Tibial nerve (tissue), 4 donors: ENCODE data around the gene NCBP2L. TPM values are rescaled to one million over a fixed set of nuclear protein-coding genes. Genes with fewer than 3 reads are reported as not detected.

Source experiments
- DNase-seq, 2 donors: peaks; one replicate each; pipeline ENCODE4 v3.0.0-alpha.2; 2019; ENCODE audit warnings: low spot score in 2 of 2
- H3K27ac ChIP-seq, 4 donors: fragments of 200-600 bp; sonication (generic) in 3 of 4; one replicate each; pipeline ENCODE4 v1.5.1; 2017 to 2019; ENCODE audit warnings: mild to moderate bottlenecking in 1 of 4
- H3K27me3 ChIP-seq, 2 donors: fragments of 200-600 bp; sonication (generic) in 1 of 2; one replicate each; pipeline versions ENCODE4 v1.5.1 to v1.6.0; 2017 to 2019
- H3K36me3 ChIP-seq, 3 donors: fragments of 200-600 bp; sonication (generic); one replicate each; pipeline ENCODE4 v1.5.1; 2018 to 2019
- H3K4me1 ChIP-seq, 4 donors: fragments of 200-600 bp; sonication (generic) in 3 of 4; one replicate each; pipeline ENCODE4 v1.5.1; 2017 to 2019
- H3K4me3 ChIP-seq, 4 donors: fragments of 200-600 bp; sonication (generic) in 3 of 4; one replicate each; pipeline ENCODE4 v1.5.1; 2017 to 2019; ENCODE audit warnings: mild to moderate bottlenecking in 1 of 4, moderate library complexity in 1 of 4
- H3K9me3 ChIP-seq, 4 donors: fragments of 200-600 bp; sonication (generic) in 3 of 4; one replicate each; pipeline ENCODE4 v1.5.1; 2017 to 2019
- CTCF ChIP-seq, 5 experiments: fragments of 200-600 bp in 3 of 5; fragments of 450-650 bp in 2 of 5; sonication (generic) in 3 of 5; IDR thresholded peaks; one replicate each; pipeline ENCODE4 v1.5.1; 2016 to 2019; ENCODE audit warnings: antibody characterized with exemption in 5 of 5, mild to moderate bottlenecking in 3 of 5, moderate library complexity in 2 of 5
- EP300 ChIP-seq, 2 donors: sonication (generic); formaldehyde crosslinking; IDR thresholded peaks; one replicate each; pipeline ENCODE4 v1.6.1; 2017; ENCODE audit warnings: antibody characterized with exemption in 2 of 2, mild to moderate bottlenecking in 1 of 2
- POLR2A ChIP-seq, 2 donors: fragments of 450-650 bp; IDR thresholded peaks; one replicate each; pipeline ENCODE4 v1.6.1; 2017; ENCODE audit warnings: antibody characterized with exemption in 2 of 2, mild to moderate bottlenecking in 2 of 2, moderate library complexity in 2 of 2
- WGBS, 2 donors: methylation state at CpG; one replicate each; pipeline ENCODE4 v1.1.5; 2018; 5-methylcytosine and 5-hydroxymethylcytosine counted together
- total RNA-seq, 4 donors: library from RNA; depleted of rRNA; stranded (reverse); fragments of >200 nt; gene quantifications; one replicate each; pipeline ENCODE4 v1.1.0, GENCODE V29; 2016

Gene NCBP2L
- total RNA-seq, 4 donors from 2014 or later: not detected

GRCh38 chrX:107755721-107756120 is 21.8 kb upstream of the NCBP2L start:
- H3K36me3 ChIP-seq: no peaks in the 10 kb centered on the region
- TF ChIP-seq EP300 (IDR thresholded peaks at IDR 0.05): peak in 1 of 2 donors; percentile 21
- TF ChIP-seq CTCF (IDR thresholded peaks at IDR 0.05): no peak
- no peak overlapping the region for H3K4me3 ChIP-seq
- H3K9me3 ChIP-seq: no peaks in the 10 kb centered on the region
- peaks cover 0 to 39% (median 0%) of the 10 kb centered on the region in 4 donors for H3K4me1 ChIP-seq
- H3K27me3 ChIP-seq: peaks cover 0 to 6% of the 10 kb centered on the region in 2 donors
- peak overlapping the region in 1 of 4 donors; percentile 44 for H3K27ac ChIP-seq
- WGBS, 2 donors: 60 to 61% methylated on average over 3 of the region's 3 CpGs
- no peak for DNase-seq

- Histone ChIP-seq H3K4me1 (peaks cover 0 to 13% (median 0%) of the 10 kb centered on the region in 4 donors), H3K27me3 (peaks cover 0 to 11% of the 10 kb centered on the region in 2 donors), H3K9me3 (no peaks in the 10 kb centered on the region), H3K4me3 (no peak overlapping the region), H3K27ac (no peak overlapping the region), H3K36me3 (no peaks in the 10 kb centered on the region)
- no peak for DNase-seq
- TF ChIP-seq POLR2A (IDR thresholded peaks at IDR 0.05): no peak
- no peak for TF ChIP-seq CTCF (IDR thresholded peaks at IDR 0.05)
- no peak for TF ChIP-seq EP300 (IDR thresholded peaks at IDR 0.05)
- 72 to 86% methylated on average over 5 of the region's 5 CpGs for WGBS, 2 donors
Observed at GRCh38 chrX:107758231-107758766, 19.2 kb upstream of the NCBP2L start.

GRCh38 chrX:107760304-107761077 is 17.0 kb upstream of the NCBP2L start:
- Histone ChIP-seq H3K36me3 (no peaks in the 10 kb centered on the region), H3K4me3 (no peak overlapping the region), H3K27ac (peak overlapping the region in 1 of 4 donors; percentile 29), H3K9me3 (no peaks in the 10 kb centered on the region), H3K4me1 (peaks cover 0 to 13% (median 0%) of the 10 kb centered on the region in 4 donors), H3K27me3 (peaks cover 0 to 12% of the 10 kb centered on the region in 2 donors)
- no peak for DNase-seq
- TF ChIP-seq CTCF (IDR thresholded peaks at IDR 0.05) (no peak), POLR2A (IDR thresholded peaks at IDR 0.05) (no peak), EP300 (IDR thresholded peaks at IDR 0.05) (no peak)
- WGBS, 2 donors: 80 to 100% methylated on average over 4 to 5 of the region's 5 CpGs

- Histone ChIP-seq H3K4me1 (peaks cover 0 to 24% (median 0%) of the 10 kb centered on the region in 4 donors), H3K4me3 (no peak overlapping the region), H3K9me3 (no peaks in the 10 kb centered on the region), H3K27me3 (peaks cover 0 to 9% of the 10 kb centered on the region in 2 donors), H3K27ac (peak overlapping the region in 1 of 4 donors; percentile 18), H3K36me3 (no peaks in the 10 kb centered on the region)
- no peak for DNase-seq
- TF ChIP-seq EP300 (IDR thresholded peaks at IDR 0.05): no peak
- no peak for TF ChIP-seq CTCF (IDR thresholded peaks at IDR 0.05)
- no peak for TF ChIP-seq POLR2A (IDR thresholded peaks at IDR 0.05)
- 55 to 86% methylated on average over 1 of the region's 1 CpG for WGBS, 2 donors
Observed at GRCh38 chrX:107763647-107764046, 13.9 kb upstream of the NCBP2L start.
